Measurements from ENCODE around the gene BDH1. TPM values are rescaled to one million over a fixed set of nuclear protein-coding genes. Genes with fewer than 3 reads are reported as not detected.

BDH1 gene
- polyA plus RNA-seq, 1 of the 3 experiments (the other 2 are of a cell fraction): 19.8 TPM

GRCh38 chr3:197512691-197513571, 42.8 kb downstream of the BDH1 start:
- no peak for DNase-seq
- CTCF ChIA-PET: interaction anchor here (1.2 to 4.2 kb wide), 6 partner anchors 8 to 291 kb away, joined by 3 to 69 read pairs (median 16); no protein-coding TSS in a partner anchor
- Histone ChIP-seq H3K36me3 (replicated peaks in 1 of 2; ENCODE audit: control insufficient read depth in 1 of 2, insufficient read depth in 2 of 2, low read length in 1 of 2) (no peaks in the 10 kb centered on the region), H3K4me2 (no peak overlapping the region), H3K79me2 (ENCODE audit: insufficient read depth) (no peaks in the 10 kb centered on the region), H3K9ac (no peak overlapping the region), H3K27ac (ENCODE audit: low read depth in 2 of 2, low read length in 1 of 2) (no peak overlapping the region), H2AFZ (ENCODE audit: low read depth) (no peak overlapping the region), H3K9me3 (no peaks in the 10 kb centered on the region), H4K20me1 (ENCODE audit: insufficient read depth) (no peaks in the 10 kb centered on the region), H3K4me3 (ENCODE audit: low read depth in 2 of 2, low read length in 1 of 2) (no peak overlapping the region), H3F3A (replicated peaks; ENCODE audit: insufficient read depth) (peaks cover 18% of the 10 kb centered on the region), H3K4me1 (ENCODE audit: control insufficient read depth in 1 of 2, insufficient read depth in 2 of 2, low read depth in 1 of 2, low read length in 1 of 2) (peaks cover 9% of the 10 kb centered on the region in 2 experiments; a peak in 3 of 4 replicates), H3K9me2 (no peaks in the 10 kb centered on the region), H3K27me3 (ENCODE audit: insufficient read depth) (no peaks in the 10 kb centered on the region)
- POLR2A ChIA-PET: interaction anchor here (0.6 kb wide), 1 partner anchor 8 kb away, joined by 3 read pairs; no protein-coding TSS in a partner anchor
- 92% methylated on average over 5 of the region's 19 CpGs for WGBS (ENCODE audit: low lambda C conversion rate)
- TF ChIP-seq TCF12 (IDR thresholded peaks at IDR 0.05): no peak
- no peak for TF ChIP-seq RFX5 (IDR thresholded peaks at IDR 0.05; ENCODE audit: low read length)
- TF ChIP-seq IRF3 (IDR thresholded peaks at IDR 0.05; ENCODE audit: low read depth, low read length): no peak
- TF ChIP-seq ELF1 (IDR thresholded peaks at IDR 0.05): no peak
- no peak for TF ChIP-seq FOXM1 (IDR thresholded peaks at IDR 0.05; ENCODE audit: low read depth)
- no peak for TF ChIP-seq SMC3 (IDR thresholded peaks at IDR 0.05; ENCODE audit: low read depth, low read length)
- no peak for TF ChIP-seq POLR2AphosphoS5 (IDR thresholded peaks at IDR 0.05; ENCODE audit: low read depth, low read length)
- TF ChIP-seq USF2 (IDR thresholded peaks at IDR 0.05; ENCODE audit: borderline replicate concordance, low read depth, low read length): no peak
- TF ChIP-seq FOXJ3 (CRISPR knock-in tag; IDR thresholded peaks at IDR 0.05): no peak
- no peak for TF ChIP-seq SIN3A (IDR thresholded peaks at IDR 0.05; ENCODE audit: borderline replicate concordance, low read depth, low read length)
- TF ChIP-seq EP300 (IDR thresholded peaks at IDR 0.05; ENCODE audit: borderline replicate concordance in 1 of 2, low read depth in 1 of 2, low read length in 1 of 2): no peak
- no peak for TF ChIP-seq RXRA (IDR thresholded peaks at IDR 0.05; ENCODE audit: borderline replicate concordance, low read depth)
- no peak for TF ChIP-seq TAF1 (IDR thresholded peaks at IDR 0.05; ENCODE audit: borderline replicate concordance, low read depth, low read length)
- TF ChIP-seq PBX3 (IDR thresholded peaks at IDR 0.05): no peak
- TF ChIP-seq RCOR1 (IDR thresholded peaks at IDR 0.05; ENCODE audit: low read length): no peak
- no peak for TF ChIP-seq EZH2phosphoT487 (IDR thresholded peaks at IDR 0.05; ENCODE audit: borderline replicate concordance, low read depth)
- TF ChIP-seq NFIC (IDR thresholded peaks at IDR 0.05; ENCODE audit: borderline replicate concordance): no peak

All from SK-N-SH (cell line).